Hepatocyte (in vitro differentiated cells): ENCODE results near the gene MICAL3. TPM values are rescaled to one million over a fixed set of nuclear protein-coding genes. Genes with fewer than 3 reads are reported as not detected.
A peak's percentile ranks its signal among the peaks of the same experiment; 100 is the strongest.

Source experiments
- DNase-seq: peaks from one replicate; pipeline ENCODE4 v3.0.0-alpha.2; 2016; ENCODE audit warnings: low spot score
- H2AFZ ChIP-seq: fragments of 200-600 bp; sonication (generic); 2 replicates; pipeline ENCODE4 v1.6.0; 2016; ENCODE audit warnings: antibody characterized with exemption, mild to moderate bottlenecking
- H3K27ac ChIP-seq: fragments of 200-600 bp; sonication (generic); 2 replicates; pipeline ENCODE4 v1.5.1; 2016; ENCODE audit warnings: mild to moderate bottlenecking
- H3K27me3 ChIP-seq: fragments of 200-600 bp; sonication (generic); 2 replicates; pipeline ENCODE4 v1.6.1; 2016
- H3K36me3 ChIP-seq: fragments of 200-600 bp; sonication (generic); replicated peaks from 2 replicates; pipeline ENCODE4 v1.5.1; 2016; ENCODE audit warnings: low read depth; ENCODE audit not compliant: insufficient read depth
- H3K4me1 ChIP-seq: fragments of 200-600 bp; sonication (generic); 2 replicates; pipeline ENCODE4 v1.5.1; 2016; ENCODE audit warnings: mild to moderate bottlenecking, moderate library complexity; ENCODE audit not compliant: insufficient read depth
- H3K4me2 ChIP-seq: fragments of 200-600 bp; sonication (generic); 2 replicates; pipeline ENCODE4 v1.6.0; 2016
- H3K4me3 ChIP-seq: fragments of 200-600 bp; sonication (generic); 2 replicates; pipeline ENCODE4 v1.5.1; 2016; ENCODE audit warnings: mild to moderate bottlenecking
- H3K79me2 ChIP-seq: fragments of 200-600 bp; sonication (generic); 2 replicates; pipeline ENCODE4 v1.6.0; 2017; ENCODE audit warnings: mild to moderate bottlenecking
- H3K9me2 ChIP-seq: fragments of 200-600 bp; sonication (generic); replicated peaks from 2 replicates; pipeline ENCODE4 v1.6.0; 2017; ENCODE audit warnings: mild to moderate bottlenecking; ENCODE audit not compliant: insufficient read depth
- H3K9me3 ChIP-seq: fragments of 200-600 bp; sonication (generic); 2 replicates; pipeline ENCODE4 v1.5.1; 2016; ENCODE audit warnings: low read depth, mild to moderate bottlenecking
- H4K20me1 ChIP-seq: fragments of 200-600 bp; sonication (generic); 2 replicates; pipeline ENCODE4 v1.6.0; 2016; ENCODE audit warnings: mild to moderate bottlenecking; ENCODE audit not compliant: insufficient read depth, poor library complexity, severe bottlenecking
- CTCF ChIP-seq: fragments of 200-600 bp; sonication (generic); IDR thresholded peaks from 2 replicates; pipeline ENCODE4 v1.5.1; 2016; ENCODE audit warnings: antibody characterized with exemption, mild to moderate bottlenecking; ENCODE audit not compliant: poor library complexity
- EZH2 ChIP-seq: fragments of 200-600 bp; sonication (generic); IDR thresholded peaks from 2 replicates; pipeline ENCODE4 v1.6.1; 2016; ENCODE audit warnings: antibody characterized with exemption, mild to moderate bottlenecking, borderline replicate concordance
- EZH2phosphoT487 ChIP-seq: fragments of 200-600 bp; sonication (generic); IDR thresholded peaks from one replicate; pipeline ENCODE4 v1.6.1; 2018; ENCODE audit warnings: antibody characterized with exemption, mild to moderate bottlenecking, low read depth, moderate library complexity; ENCODE audit not compliant: unreplicated experiment, severe bottlenecking
- WGBS: methylation state at CpG from one replicate; pipeline ENCODE4 v1.1.6; 2016; ENCODE audit warnings: low lambda C conversion rate; ENCODE audit errors: missing lambda C conversion rate; 5-methylcytosine and 5-hydroxymethylcytosine counted together
- polyA plus RNA-seq: library from polyadenylated mRNA; unstranded; fragments of >200 nt; fragmentation: Nextera tagmentation; extraction: Ambion mirVana; gene quantifications from 2 replicates; pipeline ENCODE4 v1.2.1, GENCODE V29; 2016
- total RNA-seq: library from RNA; depleted of rRNA; stranded (reverse); fragments of >200 nt; gene quantifications from 2 replicates; pipeline ENCODE4 v1.2.3, GENCODE V29; 2014

The MICAL3 gene
- total and polyA plus RNA-seq, 2 experiments from 2014 or later, result 4.6 to 22.7 TPM

GRCh38 chr22:17917490-17917983, 106.8 kb downstream of the MICAL3 start:
- H3K27me3 ChIP-seq, result no peaks in the 10 kb centered on the region
- H3K4me1 ChIP-seq, result peaks cover 39% of the 10 kb centered on the region
- peaks cover 78% of the 10 kb centered on the region for H3K79me2 ChIP-seq
- 80% methylated on average over 6 of the region's 6 CpGs for WGBS
- H3K9me3 ChIP-seq, result no peaks in the 10 kb centered on the region
- H3K36me3 ChIP-seq, result no peaks in the 10 kb centered on the region
- no peaks in the 10 kb centered on the region for H4K20me1 ChIP-seq
- H2AFZ ChIP-seq, result no peak overlapping the region
- TF ChIP-seq CTCF (no peak), EZH2phosphoT487 (no peak), EZH2 (no peak)
- H3K9me2 ChIP-seq, result no peaks in the 10 kb centered on the region
- no peak overlapping the region for H3K4me3 ChIP-seq
- no peak overlapping the region for H3K4me2 ChIP-seq
- no peak overlapping the region for H3K27ac ChIP-seq
- peak; percentile 46 for DNase-seq

- no peaks in the 10 kb centered on the region for H3K36me3 ChIP-seq
- H3K4me1 ChIP-seq, result peaks cover 27% of the 10 kb centered on the region
- no peaks in the 10 kb centered on the region for H3K9me2 ChIP-seq
- H3K79me2 ChIP-seq, result peaks cover 84% of the 10 kb centered on the region
- TF ChIP-seq EZH2phosphoT487 (no peak), EZH2 (no peak), CTCF (no peak)
- no peaks in the 10 kb centered on the region for H4K20me1 ChIP-seq
- DNase-seq, result no peak
- H3K4me2 ChIP-seq, result no peak overlapping the region
- no peak overlapping the region for H3K27ac ChIP-seq
- 73% methylated on average over 13 of the region's 13 CpGs for WGBS
- H2AFZ ChIP-seq, result no peak overlapping the region
- no peaks in the 10 kb centered on the region for H3K9me3 ChIP-seq
- H3K27me3 ChIP-seq, result no peaks in the 10 kb centered on the region
- H3K4me3 ChIP-seq, result no peak overlapping the region
Observed at GRCh38 chr22:17916226-17916889, 108.0 kb downstream of the MICAL3 start.

- peaks cover 79% of the 10 kb centered on the region for H3K79me2 ChIP-seq
- H2AFZ ChIP-seq, result no peak overlapping the region
- TF ChIP-seq EZH2, result no peak
- no peak for TF ChIP-seq CTCF
- no peak for TF ChIP-seq EZH2phosphoT487
- H3K36me3 ChIP-seq, result no peaks in the 10 kb centered on the region
- no peaks in the 10 kb centered on the region for H4K20me1 ChIP-seq
- peaks cover 25% of the 10 kb centered on the region for H3K4me1 ChIP-seq
- H3K27ac ChIP-seq, result no peak overlapping the region
- H3K27me3 ChIP-seq, result no peaks in the 10 kb centered on the region
- no peak overlapping the region for H3K4me2 ChIP-seq
- DNase-seq, result no peak
- WGBS, result 93% methylated on average over 7 of the region's 7 CpGs
- no peak overlapping the region for H3K4me3 ChIP-seq
- no peaks in the 10 kb centered on the region for H3K9me2 ChIP-seq
- H3K9me3 ChIP-seq, result no peaks in the 10 kb centered on the region
Observed at GRCh38 chr22:17915676-17916075, 108.7 kb downstream of the MICAL3 start.
